NCI-H128 (cell line): ENCODE measurements around the gene BDH1.

ENCODE experiments used
- DNase-seq: peaks from one replicate; lab custom pipeline; 2025; ENCODE audit not compliant: unreplicated experiment; lab: John Stamatoyannopoulos, UW

BDH1 gene

GRCh38 chr3:197549261-197549885, 6.4 kb downstream of the BDH1 start:
- no peak for DNase-seq

- DNase-seq, result no peak
These were observed 8.3 kb downstream of the BDH1 start for GRCh38 chr3:197547306-197548011.

DNA sequence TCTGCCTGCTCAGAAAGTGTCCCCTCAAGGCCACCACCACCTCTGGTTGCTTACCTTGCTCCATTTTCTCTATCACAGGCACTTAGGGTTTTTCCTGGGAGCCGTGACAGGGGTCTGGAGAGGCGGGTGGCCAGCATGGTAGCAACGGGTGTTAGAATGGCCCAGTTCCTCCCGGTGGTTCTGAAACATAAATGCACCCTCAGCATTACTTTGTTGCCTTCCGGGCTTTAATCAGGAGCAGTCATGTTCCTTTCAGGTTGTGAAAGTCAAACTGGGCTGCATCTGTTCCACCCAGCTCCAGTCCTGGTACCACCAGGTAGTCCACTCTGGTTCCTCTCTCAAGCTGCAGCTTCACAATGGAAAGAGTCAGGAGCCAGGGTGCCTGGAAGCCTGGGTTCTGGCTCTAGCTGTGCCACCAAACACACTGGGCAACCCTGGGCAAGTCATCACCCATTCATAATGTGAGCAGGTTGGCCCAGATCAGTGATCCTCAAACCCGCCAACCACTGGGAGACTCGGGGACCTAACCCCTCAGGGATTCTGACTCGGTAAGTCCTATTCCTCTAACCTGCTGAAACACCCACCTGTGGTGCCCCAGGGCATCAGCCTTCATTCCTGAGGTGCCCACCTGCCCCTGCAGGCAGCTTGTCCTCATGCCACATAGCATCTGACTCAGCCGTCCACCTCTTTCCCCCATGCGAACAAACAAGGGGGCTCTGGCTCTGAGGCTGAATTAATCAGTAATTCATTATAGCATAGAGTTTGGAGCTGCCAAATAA, 9.3 kb downstream of the BDH1 start:
- DNase-seq, result no peak

DNA sequence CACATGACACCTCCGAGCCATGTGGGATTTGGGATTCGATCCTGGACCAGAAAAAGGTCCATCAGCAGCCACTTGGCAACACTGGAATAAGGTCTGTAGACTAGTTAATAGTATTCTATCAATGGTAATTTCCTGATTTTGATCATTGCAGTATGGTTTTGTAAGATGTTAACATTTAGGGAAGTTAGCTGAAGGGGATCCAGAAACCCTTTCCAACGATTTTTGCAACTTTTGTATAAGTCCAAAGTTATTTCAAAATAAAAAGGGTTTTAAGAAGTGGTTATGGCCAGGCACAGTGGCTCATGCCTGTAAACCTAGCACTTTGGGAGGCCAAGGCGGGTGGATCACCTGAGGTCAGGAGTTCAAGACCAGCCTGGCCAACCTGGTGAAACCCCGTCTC, 10.2 kb downstream of the BDH1 start:
- no peak for DNase-seq

DNA sequence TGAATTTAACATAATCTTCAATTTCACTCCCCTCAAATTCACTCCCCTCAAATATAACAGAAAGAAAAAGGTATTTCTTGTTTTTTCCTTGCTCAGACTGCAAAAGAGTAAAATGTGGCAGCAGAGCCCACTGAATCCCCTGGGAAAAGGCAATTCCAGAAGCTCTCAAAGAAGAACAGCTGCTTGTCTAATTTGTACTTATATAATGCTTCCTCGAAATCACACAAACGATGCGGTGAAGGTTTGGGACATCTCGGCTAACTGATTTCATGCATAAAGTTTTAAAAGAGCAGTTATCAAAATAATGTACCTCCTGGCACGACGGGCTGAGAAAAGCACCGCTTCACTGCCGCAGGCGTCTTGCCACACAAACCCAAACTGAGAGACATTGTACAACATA, 10.7 kb downstream of the BDH1 start:
- no peak for DNase-seq

DNA sequence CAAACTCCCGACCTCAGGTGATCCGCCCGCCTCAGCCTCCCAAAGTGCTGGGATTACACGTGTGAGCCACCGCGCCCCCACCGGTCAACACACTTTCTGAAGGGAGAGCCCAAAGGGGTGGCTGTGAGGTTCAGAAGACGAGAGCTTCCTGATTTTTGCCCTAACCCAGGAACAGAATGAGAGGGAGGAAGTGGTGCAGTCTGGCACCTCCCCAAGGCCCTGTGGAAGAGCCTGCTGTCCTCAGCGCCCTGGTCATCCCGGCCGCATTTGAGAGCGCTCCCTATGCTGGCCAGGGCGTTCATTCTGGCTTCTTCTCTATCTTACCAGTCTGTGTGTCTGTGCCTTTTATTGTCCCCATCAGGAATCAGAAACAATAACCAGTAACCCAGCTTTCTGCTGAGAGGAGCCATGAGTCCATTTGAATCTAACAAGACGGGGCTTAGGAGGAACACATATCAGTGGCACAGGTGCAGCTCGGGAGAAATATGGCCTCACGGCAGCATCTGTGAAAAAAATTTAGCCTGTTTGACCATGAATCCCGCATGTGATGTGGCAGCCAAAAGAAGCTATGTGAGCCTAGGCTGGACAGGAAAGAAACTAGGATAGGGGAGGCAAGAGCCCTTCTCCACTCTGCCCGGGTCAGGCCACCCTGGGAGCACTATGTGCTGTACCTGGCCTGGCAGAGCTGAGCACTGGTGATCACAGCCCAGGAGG, 12.9 kb downstream of the BDH1 start:
- no peak for DNase-seq

GRCh38 chr3:197541756-197542539, 13.8 kb downstream of the BDH1 start:
- no peak for DNase-seq

GRCh38 chr3:197540961-197541377, 14.8 kb downstream of the BDH1 start:
- no peak for DNase-seq

GRCh38 chr3:197539651-197540051, 16.1 kb downstream of the BDH1 start:
- no peak for DNase-seq

GRCh38 chr3:197533927-197534725, 21.6 kb downstream of the BDH1 start:
- DNase-seq, result no peak

- no peak for DNase-seq
These were observed 22.4 kb downstream of the BDH1 start for GRCh38 chr3:197533396-197533795.

GRCh38 chr3:197532388-197532787, 23.4 kb downstream of the BDH1 start:
- DNase-seq, result no peak

DNA sequence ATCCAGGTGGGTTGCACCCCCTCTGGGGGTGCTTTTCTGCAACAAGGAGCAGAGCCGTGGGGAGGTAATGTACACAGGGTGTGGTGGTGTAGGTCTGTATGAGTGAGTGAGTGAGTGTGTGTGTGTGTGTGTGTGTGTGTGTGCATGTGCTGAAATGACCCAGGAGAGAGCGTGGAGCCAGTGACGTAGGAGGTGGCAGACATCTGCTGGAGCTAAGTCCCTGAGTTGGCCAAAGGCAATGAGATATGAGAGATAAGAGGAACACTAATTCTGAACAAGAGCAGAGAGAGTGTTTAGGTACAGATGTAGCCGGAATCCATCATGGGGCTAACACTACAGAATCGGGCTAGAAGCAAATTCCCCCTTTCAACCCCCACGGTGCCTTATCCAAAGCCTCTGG, 27.6 kb downstream of the BDH1 start:
- no peak for DNase-seq

DNA sequence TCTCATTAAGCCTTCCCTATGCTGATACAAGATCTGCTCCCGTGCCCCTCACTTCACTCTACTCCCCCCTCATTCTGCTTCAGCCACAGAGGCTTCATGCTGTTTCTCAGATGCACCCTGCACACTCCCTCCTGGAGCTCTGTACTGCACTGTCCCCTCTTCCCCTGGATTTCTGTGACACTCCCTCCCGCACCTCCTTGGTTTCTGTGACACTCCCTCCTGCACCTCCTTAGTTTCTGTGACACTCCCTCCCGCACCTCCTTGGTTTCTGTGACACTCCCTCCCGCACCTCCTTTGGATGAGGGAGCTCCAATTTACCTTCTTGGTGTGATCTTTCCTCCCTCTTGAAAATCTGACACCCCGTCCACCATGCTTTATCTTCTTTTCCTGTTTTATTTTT, 28.2 kb downstream of the BDH1 start:
- DNase-seq, result no peak

DNA sequence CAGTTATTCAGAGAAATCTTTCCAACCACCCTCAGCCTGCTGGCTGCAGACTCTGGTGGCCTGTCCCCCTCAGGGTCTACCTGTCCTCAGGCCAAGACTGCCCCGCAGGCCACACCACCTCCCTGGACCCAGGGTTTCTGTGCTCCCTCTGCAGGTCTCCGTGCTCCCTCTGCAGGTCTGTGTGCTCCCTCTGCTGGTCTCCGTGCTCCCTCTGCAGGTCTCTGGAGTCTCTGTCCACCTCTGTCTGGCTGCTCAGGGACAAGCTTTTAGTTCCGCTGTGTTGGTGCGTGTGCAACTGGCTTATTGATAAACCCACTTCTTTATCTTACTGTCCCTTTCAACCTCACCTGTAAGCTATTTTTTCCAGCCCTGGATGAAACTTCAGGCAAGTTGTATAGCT, 30.1 kb downstream of the BDH1 start:
- no peak for DNase-seq

GRCh38 chr3:197524128-197524527, 31.6 kb downstream of the BDH1 start:
- no peak for DNase-seq

- no peak for DNase-seq
These were observed 32.2 kb downstream of the BDH1 start for GRCh38 chr3:197523526-197523925.

- DNase-seq, result no peak
These were observed 32.8 kb downstream of the BDH1 start for GRCh38 chr3:197522881-197523441.

DNA sequence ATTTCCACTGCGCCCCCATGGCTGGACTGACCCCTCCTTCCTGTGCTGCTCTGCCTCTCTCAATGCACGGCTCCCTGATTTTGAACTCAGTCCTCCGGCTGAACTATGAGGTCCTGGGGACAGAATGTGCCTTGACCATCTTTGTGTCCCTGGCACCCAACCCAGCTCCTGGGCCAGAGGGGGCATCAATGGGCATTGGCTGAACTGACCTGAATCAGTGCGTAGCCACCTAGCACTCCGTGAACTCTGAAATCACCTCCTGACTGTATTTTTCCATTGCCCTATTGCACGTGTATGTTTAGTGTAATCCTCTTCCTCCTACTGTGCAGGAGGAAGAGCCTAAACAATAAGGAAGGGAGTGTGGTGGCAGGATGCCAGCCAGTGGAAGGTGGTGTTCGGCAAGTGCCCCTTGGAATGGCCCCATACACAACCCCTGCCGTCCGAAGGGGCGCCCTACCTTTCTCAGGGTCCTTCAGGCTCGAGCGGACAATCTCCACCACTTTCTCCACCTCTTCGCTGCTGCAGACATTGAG, 33.5 kb downstream of the BDH1 start:
- no peak for DNase-seq
